K562 (cell line): ENCODE results near the gene SPINT2. TPM values are rescaled to one million over a fixed set of nuclear protein-coding genes. Genes with fewer than 3 reads are reported as not detected.

ENCODE experiments used
- BCOR ChIP-seq: fragments of 450-650 bp; IDR thresholded peaks from 2 replicates; pipeline ENCODE4 v1.6.1; 2016
- CBX5 ChIP-seq: IDR thresholded peaks from 2 replicates; pipeline ENCODE4 v1.6.1; 2014; ENCODE audit warnings: low read depth, borderline replicate concordance
- CXXC5 ChIP-seq: fragments of 250-450 bp; sonication (Bioruptor Pico); IDR thresholded peaks from 2 replicates; pipeline ENCODE4 v1.8.0; 2022; ENCODE audit warnings: inconsistent platforms, mild to moderate bottlenecking, moderate library complexity
- DIDO1 ChIP-seq: fragments of 450-650 bp; IDR thresholded peaks from 2 replicates; pipeline ENCODE4 v1.6.1; 2016; ENCODE audit warnings: low read depth, missing biosample characterization, missing genetic modification characterization
- GTF3C2 ChIP-seq: IDR thresholded peaks from 3 replicates; pipeline ENCODE4 v1.6.1; 2011; ENCODE audit warnings: borderline replicate concordance, mild to moderate bottlenecking, moderate library complexity; ENCODE audit not compliant: insufficient read length; ENCODE audit errors: extremely low read depth
- IRF9 ChIP-seq: fragments of 450-650 bp; IDR thresholded peaks from 2 replicates; pipeline ENCODE4 v1.6.1; 2016; ENCODE audit warnings: missing biosample characterization, missing genetic modification characterization
- SLC30A9 ChIP-seq: fragments of 250-450 bp; sonication (Bioruptor Pico); IDR thresholded peaks from 2 replicates; pipeline ENCODE4 v1.8.0; 2022; ENCODE audit warnings: mild to moderate bottlenecking, moderate library complexity
- TCF3 ChIP-seq: sonication (generic); formaldehyde crosslinking; IDR thresholded peaks from 2 replicates; pipeline ENCODE4 v1.4.0; 2020; ENCODE audit warnings: mild to moderate bottlenecking, missing genetic modification reagents
- XRCC4 ChIP-seq: IDR thresholded peaks from one replicate; pipeline ENCODE4 v1.6.1; 2011; ENCODE audit not compliant: insufficient read depth, insufficient read length; ENCODE audit errors: extremely low read depth
- ZNF280A ChIP-seq: fragments of 450-650 bp; IDR thresholded peaks from 2 replicates; pipeline ENCODE4 v1.6.1; 2018; ENCODE audit warnings: mild to moderate bottlenecking, low read depth; ENCODE audit not compliant: partially characterized antibody
- ZNF778 ChIP-seq: fragments of 450-650 bp; formaldehyde crosslinking; IDR thresholded peaks from 2 replicates; pipeline ENCODE4 v1.4.0; 2020; ENCODE audit warnings: mild to moderate bottlenecking, moderate library complexity
- ZNF830 ChIP-seq: fragments of 250-450 bp; sonication (Bioruptor Pico); IDR thresholded peaks from 2 replicates; pipeline ENCODE4 v1.5.0; 2021; ENCODE audit warnings: mild to moderate bottlenecking
- polyA plus RNA-seq, 8 experiments: library from polyadenylated mRNA; depleted of rRNA in 4 of 8; stranded (reverse) in 5 of 8; unstranded in 3 of 8; fragments of >200 nt; fragmentation: Nextera tagmentation in 2 of 8; fragmentation: Illumina TruSeq in 1 of 8; extraction: Ambion mirVana in 2 of 8; extraction: Trizol in 1 of 8; gene quantifications; 2 replicates each; pipeline versions ENCODE4 v1.2.1 to v1.2.3, GENCODE V29; 2011 to 2014; ENCODE audit warnings: inconsistent platforms in 1 of 8, missing spikeins in 1 of 8
- total RNA-seq, 7 experiments: library from RNA; depleted of rRNA in 6 of 7; stranded (reverse); fragments of >200 nt in 6 of 7; fragmentation: Illumina TruSeq in 2 of 7; extraction: Trizol in 2 of 7; gene quantifications; 2 replicates each; pipeline versions ENCODE4 v1.2.1 to v1.2.3, GENCODE V29; 2011 to 2021; ENCODE audit warnings: low replicate concordance in 1 of 7
- TF ChIP-seq, protein P1 (sequence below): fragments of 200-800 bp; sonication (Bioruptor generic); IDR thresholded peaks from 2 replicates; pipeline ENCODE4 v1.6.1; 2017; ENCODE audit warnings: missing genetic modification characterization, missing compliant biosample characterization
- TF ChIP-seq, protein P2 (sequence below): fragments of 250-450 bp; sonication (Bioruptor Pico); IDR thresholded peaks from 2 replicates; pipeline ENCODE4 v1.5.0; 2020; ENCODE audit warnings: mild to moderate bottlenecking, borderline replicate concordance
- TF ChIP-seq, protein P3 (sequence below): IDR thresholded peaks from 2 replicates; pipeline ENCODE4 v1.6.1; 2014; ENCODE audit warnings: antibody characterized with exemption

Gene SPINT2
- total and polyA plus RNA-seq, 9 of the 15 experiments (the other 6 are each of a cell fraction or from before 2014, with no cell fraction given) = 0.65 to 4.5 (median 3.4) TPM

DNA sequence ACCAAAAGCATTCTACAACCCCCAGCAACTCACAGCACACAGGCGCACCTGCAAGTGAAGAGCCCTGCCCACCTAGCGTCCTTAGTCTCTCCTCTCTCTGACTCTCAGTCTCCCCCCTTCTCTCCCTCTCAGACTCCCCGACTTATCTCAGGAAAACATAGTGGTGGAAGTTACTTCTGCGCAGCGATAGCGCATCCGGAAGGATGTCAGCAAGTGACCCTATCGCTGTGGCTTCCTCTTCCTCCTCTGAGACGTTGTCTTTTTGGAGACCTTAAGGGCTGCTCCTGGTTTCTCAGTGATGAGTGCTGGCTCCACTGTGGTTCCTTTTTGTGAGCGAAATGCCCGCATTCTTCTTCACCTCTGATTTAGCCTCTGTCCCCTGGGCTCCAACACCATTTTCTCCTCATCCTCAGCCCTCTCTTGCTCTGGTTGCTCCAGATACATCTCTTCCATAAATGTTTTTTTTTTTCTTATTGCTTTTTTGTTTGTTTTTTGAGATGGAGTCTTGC, 52.8 kb downstream of the SPINT2 start (continued):
- TF ChIP-seq IRF9 (tag) (no peak), ZNF280A (no peak), CBX5 (no peak), DIDO1 (no peak), CXXC5 (peak; percentile 91), ZNF778 (CRISPR knock-in tag) (no peak), GTF3C2 (no peak), TCF3 (CRISPR knock-in tag) (peak; percentile 99), BCOR (peak; percentile 86), ZNF830 (CRISPR knock-in tag) (no peak), SLC30A9 (no peak), XRCC4 (no peak)
- TF ChIP-seq, protein P1, sequence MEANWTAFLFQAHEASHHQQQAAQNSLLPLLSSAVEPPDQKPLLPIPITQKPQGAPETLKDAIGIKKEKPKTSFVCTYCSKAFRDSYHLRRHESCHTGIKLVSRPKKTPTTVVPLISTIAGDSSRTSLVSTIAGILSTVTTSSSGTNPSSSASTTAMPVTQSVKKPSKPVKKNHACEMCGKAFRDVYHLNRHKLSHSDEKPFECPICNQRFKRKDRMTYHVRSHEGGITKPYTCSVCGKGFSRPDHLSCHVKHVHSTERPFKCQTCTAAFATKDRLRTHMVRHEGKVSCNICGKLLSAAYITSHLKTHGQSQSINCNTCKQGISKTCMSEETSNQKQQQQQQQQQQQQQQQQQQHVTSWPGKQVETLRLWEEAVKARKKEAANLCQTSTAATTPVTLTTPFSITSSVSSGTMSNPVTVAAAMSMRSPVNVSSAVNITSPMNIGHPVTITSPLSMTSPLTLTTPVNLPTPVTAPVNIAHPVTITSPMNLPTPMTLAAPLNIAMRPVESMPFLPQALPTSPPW (CRISPR knock-in tag) = peak; percentile 97
- TF ChIP-seq, protein P2, sequence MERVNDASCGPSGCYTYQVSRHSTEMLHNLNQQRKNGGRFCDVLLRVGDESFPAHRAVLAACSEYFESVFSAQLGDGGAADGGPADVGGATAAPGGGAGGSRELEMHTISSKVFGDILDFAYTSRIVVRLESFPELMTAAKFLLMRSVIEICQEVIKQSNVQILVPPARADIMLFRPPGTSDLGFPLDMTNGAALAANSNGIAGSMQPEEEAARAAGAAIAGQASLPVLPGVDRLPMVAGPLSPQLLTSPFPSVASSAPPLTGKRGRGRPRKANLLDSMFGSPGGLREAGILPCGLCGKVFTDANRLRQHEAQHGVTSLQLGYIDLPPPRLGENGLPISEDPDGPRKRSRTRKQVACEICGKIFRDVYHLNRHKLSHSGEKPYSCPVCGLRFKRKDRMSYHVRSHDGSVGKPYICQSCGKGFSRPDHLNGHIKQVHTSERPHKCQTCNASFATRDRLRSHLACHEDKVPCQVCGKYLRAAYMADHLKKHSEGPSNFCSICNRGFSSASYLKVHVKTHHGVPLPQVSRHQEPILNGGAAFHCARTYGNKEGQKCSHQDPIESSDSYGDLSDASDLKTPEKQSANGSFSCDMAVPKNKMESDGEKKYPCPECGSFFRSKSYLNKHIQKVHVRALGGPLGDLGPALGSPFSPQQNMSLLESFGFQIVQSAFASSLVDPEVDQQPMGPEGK = no peak
- TF ChIP-seq, protein P3, sequence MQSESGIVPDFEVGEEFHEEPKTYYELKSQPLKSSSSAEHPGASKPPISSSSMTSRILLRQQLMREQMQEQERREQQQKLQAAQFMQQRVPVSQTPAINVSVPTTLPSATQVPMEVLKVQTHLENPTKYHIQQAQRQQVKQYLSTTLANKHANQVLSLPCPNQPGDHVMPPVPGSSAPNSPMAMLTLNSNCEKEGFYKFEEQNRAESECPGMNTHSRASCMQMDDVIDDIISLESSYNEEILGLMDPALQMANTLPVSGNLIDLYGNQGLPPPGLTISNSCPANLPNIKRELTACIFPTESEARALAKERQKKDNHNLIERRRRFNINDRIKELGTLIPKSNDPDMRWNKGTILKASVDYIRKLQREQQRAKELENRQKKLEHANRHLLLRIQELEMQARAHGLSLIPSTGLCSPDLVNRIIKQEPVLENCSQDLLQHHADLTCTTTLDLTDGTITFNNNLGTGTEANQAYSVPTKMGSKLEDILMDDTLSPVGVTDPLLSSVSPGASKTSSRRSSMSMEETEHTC = peak; percentile 24; the same call in 1 of the 2 replicates
